Stimulated activated naive CD8-positive, alpha-beta T cell treated with anti-CD3 and anti-CD28 coated beads, Interleukin-15, amount 100 ng/mL, for 72 hours (primary cell): ENCODE measurements around the gene P3H4.

Source experiments
- ATAC-seq: fragments of 150-1000 bp; cut with Tn5 transposase; 2 replicates; pipeline ENCODE4 v1.10.0; 2021; ENCODE audit warnings: mild to moderate bottlenecking, moderate library complexity
- DNase-seq, 2 donors: peaks; one replicate each; pipeline ENCODE4 v3.0.0; 2021 to 2022
- H3K27ac Mint-ChIP-seq, 2 donors: one replicate each; pipeline ENCODE4 v1.8.0; 2022; ENCODE audit warnings: mild to moderate bottlenecking in 2 of 2, mixed read lengths in 2 of 2, moderate library complexity in 2 of 2
- H3K27me3 Mint-ChIP-seq: one replicate; pipeline ENCODE4 v1.8.0; 2022; ENCODE audit warnings: mixed read lengths
- H3K4me1 Mint-ChIP-seq: one replicate; pipeline ENCODE4 v1.8.0; 2022; ENCODE audit warnings: mild to moderate bottlenecking, mixed read lengths
- H3K4me3 Mint-ChIP-seq, 2 donors: one replicate each; pipeline ENCODE4 v1.8.0; 2022; ENCODE audit warnings: mild to moderate bottlenecking in 2 of 2, mixed read lengths in 2 of 2, moderate library complexity in 1 of 2
- H3K9me3 Mint-ChIP-seq, 2 donors: one replicate each; pipeline ENCODE4 v1.8.0; 2022; ENCODE audit warnings: mixed read lengths in 2 of 2

P3H4 gene

GRCh38 chr17:41806685-41807445 is 4.9 kb downstream of the P3H4 start:
- ATAC-seq: no peak
- Mint-ChIP-seq H3K4me1 (peaks cover 27% of the 10 kb centered on the region), H3K27me3 (peaks cover 16% of the 10 kb centered on the region), H3K27ac (no peak overlapping the region), H3K4me3 (no peak overlapping the region), H3K9me3 (no peaks in the 10 kb centered on the region)
- no peak for DNase-seq

- ATAC-seq: peak; percentile 37
- Mint-ChIP-seq H3K9me3 (no peaks in the 10 kb centered on the region), H3K4me1 (peaks cover 20% of the 10 kb centered on the region), H3K27me3 (no peaks in the 10 kb centered on the region), H3K27ac (no peak overlapping the region), H3K4me3 (no peak overlapping the region)
- no peak for DNase-seq
Observed at GRCh38 chr17:41803049-41804020, 8.4 kb downstream of the P3H4 start.

GRCh38 chr17:41801374-41802271 is 10.1 kb downstream of the P3H4 start:
- Mint-ChIP-seq H3K27ac (no peak overlapping the region), H3K9me3 (no peaks in the 10 kb centered on the region), H3K27me3 (no peaks in the 10 kb centered on the region), H3K4me1 (peaks cover 20% of the 10 kb centered on the region), H3K4me3 (peak overlapping the region in 1 of 2 donors; percentile 34)
- peak; percentile 87 for ATAC-seq
- peak; percentile 63 to 67 for DNase-seq

- no peak for DNase-seq
- H3K4me3 Mint-ChIP-seq: peak overlapping the region in 1 of 2 donors; percentile 10
- ATAC-seq: peak; percentile 41
Observed at GRCh38 chr17:41800601-41801373, 11.0 kb downstream of the P3H4 start.

GRCh38 chr17:41799366-41799765 is 12.4 kb downstream of the P3H4 start:
- Mint-ChIP-seq H3K9me3 (no peaks in the 10 kb centered on the region), H3K4me3 (no peak overlapping the region), H3K4me1 (peaks cover 20% of the 10 kb centered on the region), H3K27me3 (no peaks in the 10 kb centered on the region), H3K27ac (no peak overlapping the region)
- DNase-seq (no peak), ATAC-seq (no peak)

More at GRCh38 chr17:41800601-41801373, 11.0 kb downstream of the P3H4 start:
- Mint-ChIP-seq H3K9me3 (no peaks in the 10 kb centered on the region), H3K27ac (no peak overlapping the region), H3K27me3 (no peaks in the 10 kb centered on the region), H3K4me1 (peaks cover 20% of the 10 kb centered on the region)

- H3K27ac Mint-ChIP-seq: no peak overlapping the region
- H3K9me3 Mint-ChIP-seq: no peaks in the 10 kb centered on the region
- DNase-seq: no peak
- H3K4me3 Mint-ChIP-seq: no peak overlapping the region
- H3K27me3 Mint-ChIP-seq: no peaks in the 10 kb centered on the region
- H3K4me1 Mint-ChIP-seq: peaks cover 14% of the 10 kb centered on the region
- no peak for ATAC-seq
Observed at GRCh38 chr17:41797377-41797776, 14.4 kb downstream of the P3H4 start.

- Mint-ChIP-seq H3K27ac (no peak overlapping the region), H3K4me3 (no peak overlapping the region), H3K27me3 (no peaks in the 10 kb centered on the region), H3K4me1 (peaks cover 8% of the 10 kb centered on the region), H3K9me3 (no peaks in the 10 kb centered on the region)
- ATAC-seq (no peak), DNase-seq (no peak)
Observed at GRCh38 chr17:41796121-41796895, 15.4 kb downstream of the P3H4 start.

- Mint-ChIP-seq H3K9me3 (no peaks in the 10 kb centered on the region), H3K27ac (no peak overlapping the region), H3K27me3 (no peaks in the 10 kb centered on the region), H3K4me3 (no peak overlapping the region), H3K4me1 (peaks cover 7% of the 10 kb centered on the region)
- ATAC-seq: no peak
- no peak for DNase-seq
Observed at GRCh38 chr17:41794540-41794975, 17.2 kb downstream of the P3H4 start.

GRCh38 chr17:41793784-41794539 is 17.8 kb downstream of the P3H4 start:
- ATAC-seq (no peak), DNase-seq (no peak)
- Mint-ChIP-seq H3K4me1 (peaks cover 10% of the 10 kb centered on the region), H3K27ac (no peak overlapping the region), H3K27me3 (no peaks in the 10 kb centered on the region), H3K4me3 (no peak overlapping the region), H3K9me3 (no peaks in the 10 kb centered on the region)

GRCh38 chr17:41792845-41793783 is 18.6 kb downstream of the P3H4 start:
- DNase-seq (no peak), ATAC-seq (peak; percentile 42)
- Mint-ChIP-seq H3K4me3 (no peak overlapping the region), H3K9me3 (no peaks in the 10 kb centered on the region), H3K4me1 (peaks cover 19% of the 10 kb centered on the region), H3K27ac (peak overlapping the region in 1 of 2 donors; percentile 43), H3K27me3 (no peaks in the 10 kb centered on the region)

- no peak for ATAC-seq
- Mint-ChIP-seq H3K27me3 (peaks cover 40% of the 10 kb centered on the region), H3K4me3 (peak overlapping the region; percentile 61 to 72), H3K4me1 (peaks cover 46% of the 10 kb centered on the region), H3K9me3 (no peaks in the 10 kb centered on the region), H3K27ac (no peak overlapping the region)
- DNase-seq: no peak
Observed at GRCh38 chr17:41787021-41787418, 24.7 kb downstream of the P3H4 start.

- Mint-ChIP-seq H3K4me1 (peaks cover 46% of the 10 kb centered on the region), H3K4me3 (peak within 1 kb of the TSS; percentile 61 to 72), H3K27ac (no peak within 1 kb of the TSS), H3K9me3 (no peaks in the 10 kb centered on the region), H3K27me3 (peaks cover 44% of the 10 kb centered on the region)
- DNase-seq (peak; percentile 93 to 94), ATAC-seq (peak; percentile 94)
Observed at GRCh38 chr17:41786227-41787020, 25.3 kb downstream of the P3H4 start, which contains the start of gene JUP. JUP (minus strand) TSS chr17:41786711; CDS start chr17:41771854, 14,857 bp downstream.
